ENCODE results near the gene DES.

Gene DES

DNA sequence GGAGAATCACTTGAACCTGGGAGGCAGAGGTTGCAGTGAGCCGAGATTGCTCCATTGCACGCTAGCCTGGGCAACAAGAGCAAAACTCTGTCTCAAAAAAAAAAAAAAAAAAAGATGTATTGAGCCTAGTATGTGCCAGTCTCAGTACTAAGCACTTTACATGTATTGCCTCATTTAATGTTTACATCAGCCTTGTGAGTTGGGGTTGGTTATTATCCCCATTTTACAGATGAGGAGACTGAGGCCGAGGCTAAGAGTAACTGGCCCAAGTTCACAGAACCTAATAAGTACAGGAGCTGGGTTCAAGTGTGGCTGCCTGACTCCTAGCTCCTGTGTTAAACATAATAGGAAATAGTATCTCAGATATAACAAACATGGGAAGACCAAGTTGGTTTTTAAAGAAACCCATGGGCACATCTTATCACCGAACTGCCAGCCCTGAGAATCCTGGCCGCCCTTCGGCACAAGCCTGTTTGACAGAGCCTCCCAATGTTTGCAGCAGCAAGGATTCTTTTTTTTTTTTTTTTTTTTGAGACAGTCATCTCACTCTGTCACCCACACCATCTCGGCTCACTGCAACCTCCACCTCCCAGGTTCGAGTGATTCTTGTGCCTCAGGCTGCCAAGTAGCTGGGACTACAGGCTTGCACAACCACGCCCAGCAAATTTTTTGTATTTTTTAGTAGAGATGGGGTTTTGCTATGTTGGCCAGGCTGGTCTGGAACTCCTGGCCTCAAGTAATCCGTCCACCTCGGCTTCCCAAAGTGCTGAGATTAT lies 56.3 kb downstream of the DES start:
- DNase-seq (ENCODE audit: low read depth), result no peak
- H3K4me3 ChIP-seq (ENCODE audit: low read depth, low read length), result no peak overlapping the region
- TF ChIP-seq, protein P1, sequence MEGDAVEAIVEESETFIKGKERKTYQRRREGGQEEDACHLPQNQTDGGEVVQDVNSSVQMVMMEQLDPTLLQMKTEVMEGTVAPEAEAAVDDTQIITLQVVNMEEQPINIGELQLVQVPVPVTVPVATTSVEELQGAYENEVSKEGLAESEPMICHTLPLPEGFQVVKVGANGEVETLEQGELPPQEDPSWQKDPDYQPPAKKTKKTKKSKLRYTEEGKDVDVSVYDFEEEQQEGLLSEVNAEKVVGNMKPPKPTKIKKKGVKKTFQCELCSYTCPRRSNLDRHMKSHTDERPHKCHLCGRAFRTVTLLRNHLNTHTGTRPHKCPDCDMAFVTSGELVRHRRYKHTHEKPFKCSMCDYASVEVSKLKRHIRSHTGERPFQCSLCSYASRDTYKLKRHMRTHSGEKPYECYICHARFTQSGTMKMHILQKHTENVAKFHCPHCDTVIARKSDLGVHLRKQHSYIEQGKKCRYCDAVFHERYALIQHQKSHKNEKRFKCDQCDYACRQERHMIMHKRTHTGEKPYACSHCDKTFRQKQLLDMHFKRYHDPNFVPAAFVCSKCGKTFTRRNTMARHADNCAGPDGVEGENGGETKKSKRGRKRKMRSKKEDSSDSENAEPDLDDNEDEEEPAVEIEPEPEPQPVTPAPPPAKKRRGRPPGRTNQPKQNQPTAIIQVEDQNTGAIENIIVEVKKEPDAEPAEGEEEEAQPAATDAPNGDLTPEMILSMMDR (IDR thresholded peaks at IDR 0.05; ENCODE audit: low read depth, low read length, missing control alignments), result no peak
- in situ Hi-C loops (cut with HindIII; ENCODE audit: low sequenced_read_pairs), result no loop called here

DNA sequence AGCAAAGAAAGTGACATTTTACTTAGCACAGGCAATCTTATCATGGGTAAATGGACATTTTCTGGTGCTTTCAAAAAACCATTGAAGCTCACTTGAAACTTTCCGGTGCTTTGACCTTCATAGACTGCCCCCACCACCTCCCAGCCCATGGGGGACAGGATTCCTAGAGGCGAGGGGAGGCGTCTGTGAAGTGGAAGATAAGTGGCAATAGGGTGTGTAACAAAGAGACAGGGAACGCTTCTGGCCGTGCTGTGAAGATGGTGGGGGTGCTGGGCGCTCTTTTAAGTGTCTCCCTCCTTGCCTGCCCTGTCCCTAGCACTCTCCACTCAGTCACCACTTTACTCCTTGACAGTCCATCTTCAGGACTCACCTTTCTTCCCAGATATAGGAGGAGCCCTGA lies 57.1 kb downstream of the DES start:
- TF ChIP-seq, protein P1 (IDR thresholded peaks at IDR 0.05; ENCODE audit: low read depth, low read length, missing control alignments), result no peak
- no peak overlapping the region for H3K4me3 ChIP-seq (ENCODE audit: low read depth, low read length)
- DNase-seq (ENCODE audit: low read depth), result no peak
- in situ Hi-C loops (cut with HindIII; ENCODE audit: low sequenced_read_pairs), result no loop called here

DNA sequence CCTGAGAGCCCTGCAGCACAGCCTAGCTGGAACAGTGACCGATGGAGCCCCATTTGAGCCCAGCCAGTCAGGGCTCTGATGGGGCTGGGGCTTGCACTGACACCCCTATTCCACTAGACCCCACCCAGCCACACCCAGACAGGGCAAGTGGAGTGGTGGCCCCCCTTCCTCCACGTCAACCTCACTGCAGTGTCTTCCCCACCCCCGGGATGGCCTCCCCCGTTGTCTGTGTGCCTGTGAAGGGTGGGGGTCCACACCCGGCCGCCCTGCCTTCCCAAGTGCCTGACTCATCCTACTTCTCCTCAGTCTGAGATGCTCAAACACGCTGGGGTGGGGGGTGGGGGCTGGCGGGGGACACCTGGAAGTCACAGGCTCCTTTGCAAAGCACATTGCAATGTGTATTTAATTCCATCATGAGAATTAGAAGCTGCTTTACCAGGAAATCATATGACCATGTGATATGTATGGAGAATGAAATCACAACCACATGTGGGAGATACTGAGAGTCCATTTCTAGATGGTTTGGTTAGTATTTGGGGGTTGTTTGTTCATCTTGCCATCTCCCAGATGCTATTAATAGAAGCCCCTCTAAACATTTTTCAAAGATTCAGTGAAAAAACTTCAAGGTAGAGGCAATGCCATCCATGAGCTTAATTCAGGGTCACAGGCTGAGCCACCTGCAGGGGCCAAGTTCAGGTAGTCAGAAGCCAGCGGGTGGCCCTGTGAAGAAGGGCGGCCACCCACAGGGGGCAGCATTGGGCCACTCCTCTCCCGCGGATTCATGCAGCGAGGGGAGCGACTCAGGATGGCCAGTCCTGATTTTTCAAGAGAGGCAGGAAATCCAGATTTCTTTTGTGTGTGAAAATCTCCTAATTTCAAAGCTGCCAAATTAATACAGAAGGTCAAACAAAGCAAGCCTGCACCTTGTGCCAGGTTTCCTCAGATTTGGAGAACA lies 57.8 kb downstream of the DES start:
- DNase-seq (ENCODE audit: low read depth), result no peak
- TF ChIP-seq, protein P1 (IDR thresholded peaks at IDR 0.05; ENCODE audit: low read depth, low read length, missing control alignments), result peak; percentile 88
- no peak overlapping the region for H3K4me3 ChIP-seq (ENCODE audit: low read depth, low read length)
- in situ Hi-C loops (cut with HindIII; ENCODE audit: low sequenced_read_pairs), result no loop called here

Measured in astrocyte of the cerebellum (primary cell).